GM10248 (cell line): ENCODE data around the gene WASF1.

Experiments used
- CTCF ChIA-PET: fragments of 300-600 bp; sonication (Branson Sonifier 250); formaldehyde crosslinking; extraction: SDS; loops from one replicate; lab custom pipeline; 2021; ENCODE audit warnings: antibody characterized with exemption; lab: Yijun Ruan, JAX
- POLR2A ChIA-PET: fragments of 350-650 bp; sonication (Branson Sonifier 250); formaldehyde crosslinking; extraction: SDS; loops from one replicate; lab custom pipeline; 2020; ENCODE audit warnings: antibody characterized with exemption; lab: Yijun Ruan, JAX
- DNase-seq: peaks from one replicate; pipeline ENCODE4 v3.0.0; 2012; ENCODE audit errors: extremely low spot score
- CTCF ChIP-seq: IDR thresholded peaks from 2 replicates; pipeline ENCODE4 v1.5.1; 2012; ENCODE audit warnings: mild to moderate bottlenecking, low read depth; ENCODE audit errors: extremely low read depth, missing control alignments, control extremely low read depth

The WASF1 gene

GRCh38 chr6:110211753-110212152 is 32.3 kb upstream of the WASF1 start:
- DNase-seq = no peak
- ChIA-PET POLR2A (no interaction called here), CTCF (interaction anchor here (0.9 to 1.6 kb wide), 3 partner anchors 11 to 32 kb away, joined by 3 to 4 read pairs (median 4); partner anchors contain the start of genes CDC40 and WASF1)

GRCh38 chr6:110207652-110208051 is 28.2 kb upstream of the WASF1 start:
- DNase-seq = no peak
- TF ChIP-seq CTCF = no peak
- CTCF ChIA-PET = interaction anchor here (1.2 to 4.1 kb wide), 6 partner anchors 7 to 183 kb away, joined by 3 to 21 read pairs (median 6); no protein-coding TSS in a partner anchor
- POLR2A ChIA-PET = no interaction called here

More at GRCh38 chr6:110211753-110212152, 32.3 kb upstream of the WASF1 start:
- no peak for TF ChIP-seq CTCF

GRCh38 chr6:110201151-110201884 is 21.8 kb upstream of the WASF1 start:
- no peak for TF ChIP-seq CTCF
- CTCF ChIA-PET = interaction anchor here (1.3 to 1.7 kb wide), 2 partner anchors 9 to 11 kb away, joined by 4 read pairs; no protein-coding TSS in a partner anchor
- POLR2A ChIA-PET = no interaction called here
- no peak for DNase-seq

GRCh38 chr6:110198561-110198960 is 19.1 kb upstream of the WASF1 start:
- CTCF ChIA-PET = interaction anchor here (0.6 to 2.5 kb wide), 7 partner anchors 10 to 192 kb away, joined by 3 to 9 read pairs (median 4); partner anchors contain the start of genes CDC40 and WASF1
- POLR2A ChIA-PET = no interaction called here
- TF ChIP-seq CTCF = no peak
- no peak for DNase-seq

GRCh38 chr6:110196874-110197273 is 17.4 kb upstream of the WASF1 start:
- ChIA-PET POLR2A (no interaction called here), CTCF (interaction anchor here (1.7 to 3.8 kb wide), 3 partner anchors 9 to 17 kb away, joined by 3 to 11 read pairs (median 4); partner anchors contain the start of genes CDC40 and WASF1)
- TF ChIP-seq CTCF = no peak
- DNase-seq = no peak

GRCh38 chr6:110195639-110196038 is 16.2 kb upstream of the WASF1 start:
- TF ChIP-seq CTCF = no peak
- no peak for DNase-seq
- POLR2A ChIA-PET = no interaction called here
- CTCF ChIA-PET = interaction anchor here (1.7 to 3.8 kb wide), 3 partner anchors 10 to 16 kb away, joined by 3 to 11 read pairs (median 4); partner anchors contain the start of genes CDC40 and WASF1
